Prostate gland (tissue), 2 donors: Measurements from ENCODE around the gene MSH6. TPM values are rescaled to one million over a fixed set of nuclear protein-coding genes. Genes with fewer than 3 reads are reported as not detected.

ENCODE experiments used
- DNase-seq: peaks from one replicate; pipeline ENCODE4 v3.0.0-alpha.2; 2019; ENCODE audit warnings: low spot score
- H3K27ac ChIP-seq, 2 donors: fragments of 200-600 bp; sonication (generic); 2 replicates each; pipeline ENCODE4 v1.5.1; 2017 to 2019
- H3K27me3 ChIP-seq: fragments of 200-600 bp; sonication (generic); replicated peaks from 2 replicates; pipeline ENCODE4 v1.5.1; 2019; ENCODE audit not compliant: insufficient read depth
- H3K36me3 ChIP-seq, 2 donors: fragments of 200-600 bp; sonication (generic); 1 replicate in 1 of 2; 2 replicates in 1 of 2; pipeline versions ENCODE4 v1.5.1 to v1.8.1; 2017 to 2019
- H3K4me1 ChIP-seq: fragments of 200-600 bp; sonication (generic); replicated peaks from 2 replicates; pipeline ENCODE4 v1.5.1; 2019
- H3K4me3 ChIP-seq, 2 donors: fragments of 200-600 bp; sonication (generic); 2 replicates each; pipeline ENCODE4 v1.5.1; 2017 to 2019
- H3K9me3 ChIP-seq: fragments of 200-600 bp; sonication (generic); 2 replicates; pipeline ENCODE4 v1.5.1; 2017
- POLR2A ChIP-seq: fragments of 450-650 bp; IDR thresholded peaks from one replicate; pipeline ENCODE4 v1.6.1; 2016; ENCODE audit warnings: antibody characterized with exemption, mild to moderate bottlenecking
- POLR2AphosphoS5 ChIP-seq: sonication (generic); formaldehyde crosslinking; IDR thresholded peaks from one replicate; pipeline ENCODE4 v1.6.1; 2017; ENCODE audit warnings: antibody characterized with exemption
- WGBS: methylation state at CpG from one replicate; pipeline ENCODE4 v1.1.5; 2018; 5-methylcytosine and 5-hydroxymethylcytosine counted together
- intact Hi-C: fragments of 100-400 bp; cut with DNase I; formaldehyde crosslinking; loops from one replicate; pipeline ENCODE4 v1.14.2; 2022
- total RNA-seq, 2 donors: library from RNA; depleted of rRNA; stranded (reverse); fragments of >200 nt; gene quantifications; one replicate each; pipeline ENCODE4 v1.1.0, GENCODE V29; 2016
- TF ChIP-seq, protein P1 (sequence below), 4 experiments: fragments of 200-600 bp in 2 of 4; fragments of 450-650 bp in 2 of 4; sonication (generic) in 2 of 4; IDR thresholded peaks; 1 replicate in 3 of 4; 2 replicates in 1 of 4; pipeline ENCODE4 v1.5.1; 2016 to 2019; ENCODE audit warnings: antibody characterized with exemption in 4 of 4, mild to moderate bottlenecking in 2 of 4, moderate library complexity in 2 of 4

The MSH6 gene
- total RNA-seq, 2 donors from 2014 or later = 51.6 to 71.7 TPM

DNA sequence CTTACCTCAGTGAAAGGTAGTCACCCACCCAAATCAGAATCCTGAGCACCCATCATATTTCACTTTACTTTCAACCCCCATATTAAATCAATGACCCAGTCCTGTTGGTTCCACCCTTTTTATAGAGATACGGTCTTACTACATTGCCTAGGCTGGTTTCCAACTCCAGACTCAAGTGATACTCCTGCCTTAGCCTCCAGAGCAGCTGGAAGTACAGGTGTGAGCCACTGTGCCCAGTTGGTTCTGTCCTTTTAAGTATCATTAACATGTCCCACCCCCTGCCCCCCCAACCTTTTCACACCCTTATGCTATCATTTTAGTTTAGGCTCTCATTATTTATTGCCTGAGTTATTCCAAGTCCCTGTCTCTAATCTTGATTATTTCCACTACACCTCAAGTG is 28.7 kb downstream of the MSH6 start:
- DNase-seq = no peak
- no peak overlapping the region for H3K27ac ChIP-seq
- H3K27me3 ChIP-seq = no peaks in the 10 kb centered on the region
- no peaks in the 10 kb centered on the region for H3K9me3 ChIP-seq
- no peaks in the 10 kb centered on the region for H3K36me3 ChIP-seq
- H3K4me1 ChIP-seq = no peaks in the 10 kb centered on the region
- no peak overlapping the region for H3K4me3 ChIP-seq
- intact Hi-C loops = no loop called here
- 67% methylated on average over 1 of the region's 1 CpG for WGBS
- TF ChIP-seq, protein P1, sequence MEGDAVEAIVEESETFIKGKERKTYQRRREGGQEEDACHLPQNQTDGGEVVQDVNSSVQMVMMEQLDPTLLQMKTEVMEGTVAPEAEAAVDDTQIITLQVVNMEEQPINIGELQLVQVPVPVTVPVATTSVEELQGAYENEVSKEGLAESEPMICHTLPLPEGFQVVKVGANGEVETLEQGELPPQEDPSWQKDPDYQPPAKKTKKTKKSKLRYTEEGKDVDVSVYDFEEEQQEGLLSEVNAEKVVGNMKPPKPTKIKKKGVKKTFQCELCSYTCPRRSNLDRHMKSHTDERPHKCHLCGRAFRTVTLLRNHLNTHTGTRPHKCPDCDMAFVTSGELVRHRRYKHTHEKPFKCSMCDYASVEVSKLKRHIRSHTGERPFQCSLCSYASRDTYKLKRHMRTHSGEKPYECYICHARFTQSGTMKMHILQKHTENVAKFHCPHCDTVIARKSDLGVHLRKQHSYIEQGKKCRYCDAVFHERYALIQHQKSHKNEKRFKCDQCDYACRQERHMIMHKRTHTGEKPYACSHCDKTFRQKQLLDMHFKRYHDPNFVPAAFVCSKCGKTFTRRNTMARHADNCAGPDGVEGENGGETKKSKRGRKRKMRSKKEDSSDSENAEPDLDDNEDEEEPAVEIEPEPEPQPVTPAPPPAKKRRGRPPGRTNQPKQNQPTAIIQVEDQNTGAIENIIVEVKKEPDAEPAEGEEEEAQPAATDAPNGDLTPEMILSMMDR (IDR thresholded peaks at IDR 0.05) = no peak
- TF ChIP-seq POLR2AphosphoS5 (no peak), POLR2A (no peak)

DNA sequence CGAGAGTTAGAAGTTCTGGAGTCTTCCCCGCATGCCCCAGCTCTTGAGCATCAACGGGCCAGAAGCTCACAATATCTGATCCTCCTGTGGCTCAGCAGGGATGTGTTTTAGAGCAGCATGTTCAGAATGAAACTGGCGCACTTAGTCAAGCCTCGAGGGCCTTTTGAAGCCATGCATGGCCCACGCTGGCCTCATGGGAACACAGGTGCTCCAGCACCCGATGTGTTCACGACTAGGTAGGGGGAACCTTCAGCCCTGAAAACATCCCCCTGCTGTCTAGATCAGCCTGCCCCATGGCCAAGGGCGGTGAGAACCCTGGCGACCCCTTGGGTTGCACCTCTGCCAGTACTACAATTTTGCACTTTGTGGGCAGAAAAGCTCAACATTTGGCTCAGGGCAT is 32.8 kb downstream of the MSH6 start:
- Histone ChIP-seq H3K27me3 (no peaks in the 10 kb centered on the region), H3K4me1 (no peaks in the 10 kb centered on the region), H3K27ac (no peak overlapping the region), H3K9me3 (no peaks in the 10 kb centered on the region), H3K4me3 (no peak overlapping the region), H3K36me3 (peaks cover 0 to 2% of the 10 kb centered on the region in 2 donors)
- intact Hi-C loops = no loop called here
- no peak for DNase-seq
- TF ChIP-seq POLR2AphosphoS5 (no peak), POLR2A (no peak)
- TF ChIP-seq, protein P1 (IDR thresholded peaks at IDR 0.05) = no peak
- WGBS = 92% methylated on average over 10 of the region's 10 CpGs

DNA sequence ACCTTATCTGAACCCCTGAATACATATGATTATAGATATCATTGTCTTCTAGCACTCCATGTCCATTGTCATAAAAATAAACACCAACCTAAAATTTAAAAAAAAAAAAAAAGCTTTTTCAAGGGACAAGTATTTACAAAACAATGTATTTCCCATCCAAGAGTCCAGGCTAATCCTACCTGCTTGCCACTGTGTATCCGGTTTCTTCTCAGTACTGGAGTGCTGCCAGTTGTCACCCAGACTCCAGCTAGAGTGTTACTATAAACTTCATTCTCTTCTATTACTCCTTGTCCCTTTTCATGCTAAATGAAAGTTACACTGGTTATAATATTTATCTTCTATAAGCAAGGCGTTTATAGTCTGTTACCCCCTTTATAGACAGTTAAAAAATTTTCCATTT is 35.8 kb downstream of the MSH6 start:
- H3K36me3 ChIP-seq = peaks cover 0 to 3% of the 10 kb centered on the region in 2 donors
- WGBS = 41% methylated on average over 2 of the region's 2 CpGs
- DNase-seq = peak; percentile 27

DNA sequence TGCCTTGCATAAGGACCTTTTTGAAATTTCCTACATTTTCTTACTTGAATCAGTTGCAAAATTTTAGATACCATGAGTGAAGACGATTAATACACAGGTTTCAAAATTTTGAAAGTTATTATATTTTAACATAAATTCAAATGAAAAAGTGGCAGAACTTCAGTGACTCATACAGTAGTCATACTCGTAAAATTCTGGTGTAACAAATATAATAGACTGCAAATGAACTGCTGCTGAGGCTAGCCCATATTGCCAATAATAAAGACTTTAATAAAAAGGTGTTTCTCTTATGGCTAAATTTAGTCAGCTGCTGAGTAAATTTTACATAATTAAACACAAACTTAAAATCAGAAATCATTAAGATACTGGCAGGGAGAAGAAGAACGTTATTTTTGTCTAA is 36.9 kb downstream of the MSH6 start:
- peaks cover 0 to 3% of the 10 kb centered on the region in 2 donors for H3K36me3 ChIP-seq
- intact Hi-C loops = no loop called here

More for the DNA sequence above, 35.8 kb downstream of the MSH6 start:
- Histone ChIP-seq H3K9me3 (no peaks in the 10 kb centered on the region), H3K4me1 (no peaks in the 10 kb centered on the region), H3K27ac (no peak overlapping the region), H3K27me3 (no peaks in the 10 kb centered on the region), H3K4me3 (no peak overlapping the region)
- intact Hi-C loops = no loop called here
- no peak for TF ChIP-seq POLR2AphosphoS5
- TF ChIP-seq POLR2A = no peak
- TF ChIP-seq, protein P1 (IDR thresholded peaks at IDR 0.05) = no peak

DNA sequence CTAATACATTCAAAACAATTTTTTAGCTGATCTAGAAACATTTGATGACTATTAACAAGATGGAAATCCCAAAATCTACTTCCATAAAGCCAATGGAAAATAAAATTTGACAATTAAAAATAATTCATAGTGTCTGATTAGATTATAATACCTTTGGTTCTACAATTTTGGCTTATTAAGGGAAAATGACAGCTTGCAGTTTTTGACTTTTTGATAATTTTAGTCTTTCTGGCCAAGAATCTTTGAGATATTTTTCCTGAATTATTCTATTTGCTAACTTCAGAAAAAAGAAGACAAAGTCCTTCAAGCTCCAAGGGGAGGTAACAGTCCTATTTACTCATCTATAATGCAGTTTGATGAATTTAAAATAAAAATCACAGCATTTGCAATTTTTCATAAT is 39.6 kb downstream of the MSH6 start:
- H3K9me3 ChIP-seq = no peaks in the 10 kb centered on the region
- peaks cover 0 to 3% of the 10 kb centered on the region in 2 donors for H3K36me3 ChIP-seq
- H3K27me3 ChIP-seq = no peaks in the 10 kb centered on the region
- no peak overlapping the region for H3K4me3 ChIP-seq
- H3K27ac ChIP-seq = no peak overlapping the region
- H3K4me1 ChIP-seq = no peaks in the 10 kb centered on the region
- intact Hi-C loops = no loop called here
- DNase-seq = no peak
- TF ChIP-seq POLR2A (no peak), POLR2AphosphoS5 (no peak)
- TF ChIP-seq, protein P1 (IDR thresholded peaks at IDR 0.05) = no peak

More for the DNA sequence above, 36.9 kb downstream of the MSH6 start:
- no peak overlapping the region for H3K27ac ChIP-seq
- no peaks in the 10 kb centered on the region for H3K9me3 ChIP-seq
- H3K4me1 ChIP-seq = no peaks in the 10 kb centered on the region
- 92% methylated on average over 3 of the region's 3 CpGs for WGBS
- no peak overlapping the region for H3K4me3 ChIP-seq
- DNase-seq = no peak
- TF ChIP-seq, protein P1 (IDR thresholded peaks at IDR 0.05) = no peak
- TF ChIP-seq POLR2A (no peak), POLR2AphosphoS5 (no peak)
- no peaks in the 10 kb centered on the region for H3K27me3 ChIP-seq
